GM23338 (cell line): ENCODE results near the gene CDC16. TPM values are rescaled to one million over a fixed set of nuclear protein-coding genes. Genes with fewer than 3 reads are reported as not detected.
A peak's percentile ranks its signal among the peaks of the same experiment; 100 is the strongest.

ENCODE experiments used
- ATAC-seq: fragments of 200-7000 bp; cut with Tn5 transposase; 3 replicates; pipeline ENCODE4 v1.9.1; 2020
- DNase-seq: peaks from one replicate; pipeline ENCODE4 v3.0.0-alpha.2; 2015; ENCODE audit warnings: low spot score
- H2AFZ ChIP-seq: fragments of 200-600 bp; sonication (generic); 2 replicates; pipeline ENCODE4 v1.8.0; 2016; ENCODE audit warnings: antibody characterized with exemption, mild to moderate bottlenecking, moderate library complexity
- H3F3A ChIP-seq: fragments of 200-600 bp; sonication (generic); replicated peaks from 2 replicates; pipeline ENCODE4 v1.8.0; 2017; ENCODE audit warnings: antibody characterized with exemption, mixed run types, low read depth
- H3K27ac ChIP-seq: fragments of 200-600 bp; sonication (generic); 2 replicates; pipeline ENCODE4 v1.6.1; 2016; ENCODE audit warnings: low read depth
- H3K27me3 ChIP-seq: fragments of 200-600 bp; sonication (generic); 2 replicates; pipeline ENCODE4 v1.8.0; 2016; ENCODE audit warnings: mild to moderate bottlenecking, mixed run types, moderate library complexity; ENCODE audit not compliant: insufficient read depth
- H3K36me3 ChIP-seq: fragments of 200-600 bp; sonication (generic); 2 replicates; pipeline ENCODE4 v1.8.0; 2016; ENCODE audit warnings: mild to moderate bottlenecking; ENCODE audit not compliant: insufficient read depth
- H3K4me1 ChIP-seq: fragments of 200-600 bp; sonication (generic); 2 replicates; pipeline ENCODE4 v1.8.0; 2016; ENCODE audit warnings: mild to moderate bottlenecking, moderate library complexity; ENCODE audit not compliant: insufficient read depth
- H3K4me2 ChIP-seq: fragments of 200-600 bp; sonication (generic); 2 replicates; pipeline ENCODE4 v1.7.1; 2017; ENCODE audit warnings: mixed run types
- H3K4me3 ChIP-seq: fragments of 200-600 bp; sonication (generic); 2 replicates; pipeline ENCODE4 v1.6.1; 2016; ENCODE audit warnings: mixed run types
- H3K79me2 ChIP-seq: fragments of 200-600 bp; sonication (generic); replicated peaks from 2 replicates; pipeline ENCODE4 v1.8.0; 2017; ENCODE audit warnings: mild to moderate bottlenecking; ENCODE audit not compliant: insufficient read depth
- H3K9me2 ChIP-seq: fragments of 200-600 bp; sonication (generic); 2 replicates; pipeline ENCODE4 v1.8.0; 2017; ENCODE audit not compliant: insufficient read depth
- H4K20me1 ChIP-seq: fragments of 200-600 bp; sonication (generic); replicated peaks from 2 replicates; pipeline ENCODE4 v1.8.0; 2017; ENCODE audit warnings: mild to moderate bottlenecking; ENCODE audit not compliant: insufficient read depth
- H3K27ac Mint-ChIP-seq: 2 replicates; pipeline ENCODE4 v1.8.0; 2020; ENCODE audit warnings: inconsistent platforms, mild to moderate bottlenecking, moderate library complexity, mixed read lengths
- H3K27me3 Mint-ChIP-seq: 3 replicates; pipeline ENCODE4 v1.8.0; 2022; ENCODE audit warnings: low read depth, mild to moderate bottlenecking, moderate library complexity, mixed read lengths, inconsistent platforms; ENCODE audit not compliant: insufficient read depth, poor library complexity
- H3K36me3 Mint-ChIP-seq: 3 replicates; pipeline ENCODE4 v1.8.0; 2021; ENCODE audit warnings: low read depth, mild to moderate bottlenecking, inconsistent platforms, moderate library complexity, mixed read lengths
- H3K4me1 Mint-ChIP-seq: 3 replicates; pipeline ENCODE4 v1.8.0; 2020; ENCODE audit warnings: mild to moderate bottlenecking, inconsistent platforms, mixed read lengths
- H3K4me3 Mint-ChIP-seq: 3 replicates; pipeline ENCODE4 v1.8.0; 2021; ENCODE audit warnings: moderate library complexity, mild to moderate bottlenecking, inconsistent platforms, mixed read lengths
- H3K9me3 Mint-ChIP-seq: 3 replicates; pipeline ENCODE4 v1.8.0; 2020; ENCODE audit warnings: moderate library complexity, mild to moderate bottlenecking, inconsistent platforms, mixed read lengths
- CREB1 ChIP-seq: fragments of 250-450 bp; sonication (Bioruptor Pico); IDR thresholded peaks from 2 replicates; pipeline ENCODE4 v1.5.0; 2020; ENCODE audit warnings: low read depth, mild to moderate bottlenecking, moderate library complexity
- EZH2 ChIP-seq: fragments of 200-600 bp; sonication (generic); IDR thresholded peaks from one replicate; pipeline ENCODE4 v1.8.0; 2017; ENCODE audit warnings: antibody characterized with exemption, mild to moderate bottlenecking, low read depth; ENCODE audit not compliant: unreplicated experiment
- EZH2phosphoT487 ChIP-seq: fragments of 200-600 bp; sonication (generic); IDR thresholded peaks from one replicate; pipeline ENCODE4 v1.8.1; 2018; ENCODE audit warnings: antibody characterized with exemption; ENCODE audit not compliant: unreplicated experiment
- JUNB ChIP-seq: IDR thresholded peaks from one replicate; pipeline ENCODE4 v1.6.1; 2016; ENCODE audit warnings: antibody characterized with exemption; ENCODE audit not compliant: unreplicated experiment
- NANOG ChIP-seq: IDR thresholded peaks from 2 replicates; pipeline ENCODE4 v1.6.1; 2016; ENCODE audit warnings: antibody characterized with exemption, borderline replicate concordance
- POLR2AphosphoS5 ChIP-seq: IDR thresholded peaks from 2 replicates; pipeline ENCODE4 v1.6.1; 2016; ENCODE audit warnings: antibody characterized with exemption, low read depth
- STAT1 ChIP-seq: IDR thresholded peaks from one replicate; pipeline ENCODE4 v1.6.1; 2016; ENCODE audit warnings: antibody characterized with exemption; ENCODE audit not compliant: unreplicated experiment
- ZNF114 ChIP-seq: fragments of 250-450 bp; sonication (Bioruptor Pico); IDR thresholded peaks from 2 replicates; pipeline ENCODE4 v1.5.0; 2020; ENCODE audit warnings: mild to moderate bottlenecking, moderate library complexity
- ZNF331 ChIP-seq: fragments of 250-450 bp; sonication (Bioruptor Pico); IDR thresholded peaks from 2 replicates; pipeline ENCODE4 v1.5.0; 2020; ENCODE audit warnings: low read depth, mild to moderate bottlenecking, moderate library complexity
- polyA plus RNA-seq: library from polyadenylated mRNA; unstranded; fragments of >200 nt; fragmentation: Nextera tagmentation; extraction: Ambion mirVana; gene quantifications from 2 replicates; pipeline ENCODE4 v1.2.1, GENCODE V29; 2016
- total RNA-seq: library from RNA; depleted of rRNA; stranded (reverse); fragments of >200 nt; shearing (Covaris generic); gene quantifications from 2 replicates; pipeline ENCODE4 v1.2.3, GENCODE V29; 2014
- TF ChIP-seq, protein P1 (sequence below), 2 experiments: fragments of 200-600 bp in 1 of 2; sonication (generic) in 1 of 2; conservative IDR thresholded peaks; 2 replicates each; pipeline versions ENCODE4 v1.5.1 to v1.6.1; 2016 to 2017; ENCODE audit warnings: antibody characterized with exemption in 2 of 2, low read depth in 2 of 2, mild to moderate bottlenecking in 2 of 2, moderate library complexity in 1 of 2
- TF ChIP-seq, protein P2 (sequence below): fragments of 250-450 bp; sonication (Bioruptor Pico); IDR thresholded peaks from 2 replicates; pipeline ENCODE4 v1.5.0; 2020; ENCODE audit warnings: mild to moderate bottlenecking, moderate library complexity
- TF ChIP-seq, protein P3 (sequence below): IDR thresholded peaks from one replicate; pipeline ENCODE4 v1.6.1; 2018; ENCODE audit warnings: antibody characterized with exemption; ENCODE audit not compliant: unreplicated experiment
- TF ChIP-seq, protein P4 (sequence below): IDR thresholded peaks from 2 replicates; pipeline ENCODE4 v1.6.1; 2016; ENCODE audit warnings: antibody characterized with exemption

Gene CDC16
- total and polyA plus RNA-seq, 2 experiments from 2014 or later: 86.1 to 91.3 TPM

DNA sequence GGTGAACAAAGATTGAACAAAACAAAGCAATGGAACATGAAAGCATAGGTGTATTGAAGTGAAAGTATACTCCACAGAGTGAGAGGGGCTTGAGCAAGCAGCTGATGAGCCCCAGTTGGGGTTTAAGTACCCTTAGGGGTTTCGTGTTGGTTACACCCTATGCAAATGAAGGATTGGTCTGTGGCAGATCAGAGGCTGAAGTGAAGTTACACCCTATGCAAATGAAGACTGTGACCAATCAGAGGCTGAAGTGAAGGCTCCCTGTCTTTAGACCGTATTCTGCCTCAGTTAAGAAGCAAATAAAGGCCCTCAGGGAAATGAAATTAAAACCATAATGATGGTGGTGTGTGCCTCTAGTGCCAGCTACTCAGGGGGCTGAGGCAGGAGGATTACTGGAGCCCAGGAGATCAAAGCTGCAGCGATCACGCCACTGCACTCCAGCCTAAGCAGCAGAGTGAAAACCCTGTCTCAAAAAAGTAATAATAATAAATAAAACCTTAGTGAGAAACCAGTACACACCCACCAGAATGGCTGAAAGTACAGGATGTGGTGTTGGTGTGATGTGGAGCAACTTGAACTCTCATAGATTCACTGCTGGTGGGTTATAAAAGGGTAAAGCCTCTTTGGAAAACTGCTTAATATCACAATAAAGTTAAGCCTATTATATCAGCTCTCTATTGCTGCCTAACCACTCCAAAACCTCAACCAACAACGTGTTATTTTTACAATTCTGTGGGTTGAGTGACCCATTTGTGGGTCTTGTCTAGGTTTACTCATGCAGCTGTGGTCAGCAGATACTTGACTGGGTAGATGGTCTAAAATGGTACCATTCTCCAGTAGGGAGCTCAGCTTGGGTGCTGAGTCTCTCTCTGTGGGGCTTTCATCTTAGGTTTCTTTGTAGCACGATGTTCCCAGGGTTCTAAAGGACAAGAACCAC, 33.9 kb downstream of the CDC16 start:
- TF ChIP-seq POLR2AphosphoS5 (no peak), EZH2phosphoT487 (no peak), ZNF114 (CRISPR knock-in tag) (no peak), STAT1 (no peak), EZH2 (no peak), CREB1 (CRISPR knock-in tag) (no peak), JUNB (no peak), NANOG (no peak), ZNF331 (CRISPR knock-in tag) (no peak)
- TF ChIP-seq, protein P1, sequence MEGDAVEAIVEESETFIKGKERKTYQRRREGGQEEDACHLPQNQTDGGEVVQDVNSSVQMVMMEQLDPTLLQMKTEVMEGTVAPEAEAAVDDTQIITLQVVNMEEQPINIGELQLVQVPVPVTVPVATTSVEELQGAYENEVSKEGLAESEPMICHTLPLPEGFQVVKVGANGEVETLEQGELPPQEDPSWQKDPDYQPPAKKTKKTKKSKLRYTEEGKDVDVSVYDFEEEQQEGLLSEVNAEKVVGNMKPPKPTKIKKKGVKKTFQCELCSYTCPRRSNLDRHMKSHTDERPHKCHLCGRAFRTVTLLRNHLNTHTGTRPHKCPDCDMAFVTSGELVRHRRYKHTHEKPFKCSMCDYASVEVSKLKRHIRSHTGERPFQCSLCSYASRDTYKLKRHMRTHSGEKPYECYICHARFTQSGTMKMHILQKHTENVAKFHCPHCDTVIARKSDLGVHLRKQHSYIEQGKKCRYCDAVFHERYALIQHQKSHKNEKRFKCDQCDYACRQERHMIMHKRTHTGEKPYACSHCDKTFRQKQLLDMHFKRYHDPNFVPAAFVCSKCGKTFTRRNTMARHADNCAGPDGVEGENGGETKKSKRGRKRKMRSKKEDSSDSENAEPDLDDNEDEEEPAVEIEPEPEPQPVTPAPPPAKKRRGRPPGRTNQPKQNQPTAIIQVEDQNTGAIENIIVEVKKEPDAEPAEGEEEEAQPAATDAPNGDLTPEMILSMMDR (conservative IDR thresholded peaks at IDR 0.05; ENCODE audit: low read depth in 2 of 2): no peak
- TF ChIP-seq, protein P2, sequence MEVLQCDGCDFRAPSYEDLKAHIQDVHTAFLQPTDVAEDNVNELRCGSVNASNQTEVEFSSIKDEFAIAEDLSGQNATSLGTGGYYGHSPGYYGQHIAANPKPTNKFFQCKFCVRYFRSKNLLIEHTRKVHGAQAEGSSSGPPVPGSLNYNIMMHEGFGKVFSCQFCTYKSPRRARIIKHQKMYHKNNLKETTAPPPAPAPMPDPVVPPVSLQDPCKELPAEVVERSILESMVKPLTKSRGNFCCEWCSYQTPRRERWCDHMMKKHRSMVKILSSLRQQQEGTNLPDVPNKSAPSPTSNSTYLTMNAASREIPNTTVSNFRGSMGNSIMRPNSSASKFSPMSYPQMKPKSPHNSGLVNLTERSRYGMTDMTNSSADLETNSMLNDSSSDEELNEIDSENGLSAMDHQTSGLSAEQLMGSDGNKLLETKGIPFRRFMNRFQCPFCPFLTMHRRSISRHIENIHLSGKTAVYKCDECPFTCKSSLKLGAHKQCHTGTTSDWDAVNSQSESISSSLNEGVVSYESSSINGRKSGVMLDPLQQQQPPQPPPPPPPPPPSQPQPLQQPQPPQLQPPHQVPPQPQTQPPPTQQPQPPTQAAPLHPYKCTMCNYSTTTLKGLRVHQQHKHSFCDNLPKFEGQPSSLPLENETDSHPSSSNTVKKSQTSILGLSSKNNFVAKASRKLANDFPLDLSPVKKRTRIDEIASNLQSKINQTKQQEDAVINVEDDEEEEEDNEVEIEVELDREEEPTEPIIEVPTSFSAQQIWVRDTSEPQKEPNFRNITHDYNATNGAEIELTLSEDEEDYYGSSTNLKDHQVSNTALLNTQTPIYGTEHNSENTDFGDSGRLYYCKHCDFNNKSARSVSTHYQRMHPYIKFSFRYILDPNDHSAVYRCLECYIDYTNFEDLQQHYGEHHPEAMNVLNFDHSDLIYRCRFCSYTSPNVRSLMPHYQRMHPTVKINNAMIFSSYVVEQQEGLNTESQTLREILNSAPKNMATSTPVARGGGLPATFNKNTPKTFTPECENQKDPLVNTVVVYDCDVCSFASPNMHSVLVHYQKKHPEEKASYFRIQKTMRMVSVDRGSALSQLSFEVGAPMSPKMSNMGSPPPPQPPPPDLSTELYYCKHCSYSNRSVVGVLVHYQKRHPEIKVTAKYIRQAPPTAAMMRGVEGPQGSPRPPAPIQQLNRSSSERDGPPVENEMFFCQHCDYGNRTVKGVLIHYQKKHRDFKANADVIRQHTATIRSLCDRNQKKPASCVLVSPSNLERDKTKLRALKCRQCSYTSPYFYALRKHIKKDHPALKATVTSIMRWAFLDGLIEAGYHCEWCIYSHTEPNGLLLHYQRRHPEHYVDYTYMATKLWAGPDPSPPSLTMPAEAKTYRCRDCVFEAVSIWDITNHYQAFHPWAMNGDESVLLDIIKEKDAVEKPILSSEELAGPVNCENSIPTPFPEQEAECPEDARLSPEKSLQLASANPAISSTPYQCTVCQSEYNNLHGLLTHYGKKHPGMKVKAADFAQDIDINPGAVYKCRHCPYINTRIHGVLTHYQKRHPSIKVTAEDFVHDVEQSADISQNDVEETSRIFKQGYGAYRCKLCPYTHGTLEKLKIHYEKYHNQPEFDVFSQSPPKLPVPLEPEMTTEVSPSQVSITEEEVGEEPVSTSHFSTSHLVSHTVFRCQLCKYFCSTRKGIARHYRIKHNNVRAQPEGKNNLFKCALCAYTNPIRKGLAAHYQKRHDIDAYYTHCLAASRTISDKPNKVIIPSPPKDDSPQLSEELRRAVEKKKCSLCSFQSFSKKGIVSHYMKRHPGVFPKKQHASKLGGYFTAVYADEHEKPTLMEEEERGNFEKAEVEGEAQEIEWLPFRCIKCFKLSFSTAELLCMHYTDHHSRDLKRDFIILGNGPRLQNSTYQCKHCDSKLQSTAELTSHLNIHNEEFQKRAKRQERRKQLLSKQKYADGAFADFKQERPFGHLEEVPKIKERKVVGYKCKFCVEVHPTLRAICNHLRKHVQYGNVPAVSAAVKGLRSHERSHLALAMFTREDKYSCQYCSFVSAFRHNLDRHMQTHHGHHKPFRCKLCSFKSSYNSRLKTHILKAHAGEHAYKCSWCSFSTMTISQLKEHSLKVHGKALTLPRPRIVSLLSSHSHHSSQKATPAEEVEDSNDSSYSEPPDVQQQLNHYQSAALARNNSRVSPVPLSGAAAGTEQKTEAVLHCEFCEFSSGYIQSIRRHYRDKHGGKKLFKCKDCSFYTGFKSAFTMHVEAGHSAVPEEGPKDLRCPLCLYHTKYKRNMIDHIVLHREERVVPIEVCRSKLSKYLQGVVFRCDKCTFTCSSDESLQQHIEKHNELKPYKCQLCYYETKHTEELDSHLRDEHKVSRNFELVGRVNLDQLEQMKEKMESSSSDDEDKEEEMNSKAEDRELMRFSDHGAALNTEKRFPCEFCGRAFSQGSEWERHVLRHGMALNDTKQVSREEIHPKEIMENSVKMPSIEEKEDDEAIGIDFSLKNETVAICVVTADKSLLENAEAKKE: no peak
- TF ChIP-seq, protein P3, sequence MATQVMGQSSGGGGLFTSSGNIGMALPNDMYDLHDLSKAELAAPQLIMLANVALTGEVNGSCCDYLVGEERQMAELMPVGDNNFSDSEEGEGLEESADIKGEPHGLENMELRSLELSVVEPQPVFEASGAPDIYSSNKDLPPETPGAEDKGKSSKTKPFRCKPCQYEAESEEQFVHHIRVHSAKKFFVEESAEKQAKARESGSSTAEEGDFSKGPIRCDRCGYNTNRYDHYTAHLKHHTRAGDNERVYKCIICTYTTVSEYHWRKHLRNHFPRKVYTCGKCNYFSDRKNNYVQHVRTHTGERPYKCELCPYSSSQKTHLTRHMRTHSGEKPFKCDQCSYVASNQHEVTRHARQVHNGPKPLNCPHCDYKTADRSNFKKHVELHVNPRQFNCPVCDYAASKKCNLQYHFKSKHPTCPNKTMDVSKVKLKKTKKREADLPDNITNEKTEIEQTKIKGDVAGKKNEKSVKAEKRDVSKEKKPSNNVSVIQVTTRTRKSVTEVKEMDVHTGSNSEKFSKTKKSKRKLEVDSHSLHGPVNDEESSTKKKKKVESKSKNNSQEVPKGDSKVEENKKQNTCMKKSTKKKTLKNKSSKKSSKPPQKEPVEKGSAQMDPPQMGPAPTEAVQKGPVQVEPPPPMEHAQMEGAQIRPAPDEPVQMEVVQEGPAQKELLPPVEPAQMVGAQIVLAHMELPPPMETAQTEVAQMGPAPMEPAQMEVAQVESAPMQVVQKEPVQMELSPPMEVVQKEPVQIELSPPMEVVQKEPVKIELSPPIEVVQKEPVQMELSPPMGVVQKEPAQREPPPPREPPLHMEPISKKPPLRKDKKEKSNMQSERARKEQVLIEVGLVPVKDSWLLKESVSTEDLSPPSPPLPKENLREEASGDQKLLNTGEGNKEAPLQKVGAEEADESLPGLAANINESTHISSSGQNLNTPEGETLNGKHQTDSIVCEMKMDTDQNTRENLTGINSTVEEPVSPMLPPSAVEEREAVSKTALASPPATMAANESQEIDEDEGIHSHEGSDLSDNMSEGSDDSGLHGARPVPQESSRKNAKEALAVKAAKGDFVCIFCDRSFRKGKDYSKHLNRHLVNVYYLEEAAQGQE: no peak
- TF ChIP-seq, protein P4, sequence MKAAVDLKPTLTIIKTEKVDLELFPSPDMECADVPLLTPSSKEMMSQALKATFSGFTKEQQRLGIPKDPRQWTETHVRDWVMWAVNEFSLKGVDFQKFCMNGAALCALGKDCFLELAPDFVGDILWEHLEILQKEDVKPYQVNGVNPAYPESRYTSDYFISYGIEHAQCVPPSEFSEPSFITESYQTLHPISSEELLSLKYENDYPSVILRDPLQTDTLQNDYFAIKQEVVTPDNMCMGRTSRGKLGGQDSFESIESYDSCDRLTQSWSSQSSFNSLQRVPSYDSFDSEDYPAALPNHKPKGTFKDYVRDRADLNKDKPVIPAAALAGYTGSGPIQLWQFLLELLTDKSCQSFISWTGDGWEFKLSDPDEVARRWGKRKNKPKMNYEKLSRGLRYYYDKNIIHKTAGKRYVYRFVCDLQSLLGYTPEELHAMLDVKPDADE: no peak
- H3K27me3 Mint-ChIP-seq: peaks cover 2% of the 10 kb centered on the region
- ATAC-seq (peak; percentile 45), DNase-seq (no peak)
- no peaks in the 10 kb centered on the region for H3K4me1 ChIP-seq
- peaks cover 17% of the 10 kb centered on the region; the same call in 1 of the 2 replicates for H3F3A ChIP-seq
- H3K9me2 ChIP-seq: no peaks in the 10 kb centered on the region
- no peak overlapping the region for H3K27ac Mint-ChIP-seq
- H3K36me3 Mint-ChIP-seq: peaks cover 81% of the 10 kb centered on the region
- no peak overlapping the region for H3K4me2 ChIP-seq
- peaks cover 12% of the 10 kb centered on the region; the same call in 1 of the 2 replicates for H4K20me1 ChIP-seq
- H3K9me3 Mint-ChIP-seq: no peaks in the 10 kb centered on the region
- H3K36me3 ChIP-seq: peaks cover 58% of the 10 kb centered on the region
- H3K79me2 ChIP-seq: 0 out of 2 replicates have a peak, but pooled peaks cover 3% of the 10 kb centered on the region
- no peaks in the 10 kb centered on the region for H3K4me1 Mint-ChIP-seq
- no peak overlapping the region for H3K4me3 ChIP-seq
- H3K27me3 ChIP-seq: no peaks in the 10 kb centered on the region
- no peak overlapping the region for H2AFZ ChIP-seq
- no peak overlapping the region for H3K4me3 Mint-ChIP-seq
- no peak overlapping the region for H3K27ac ChIP-seq
